HCT116 (cell line): ENCODE results near the gene SLC6A6.

Source experiments
- EZH2phosphoT487 ChIP-seq: fragments of 200-600 bp; IDR thresholded peaks from 2 replicates; pipeline ENCODE4 v1.6.1; 2018; ENCODE audit warnings: antibody characterized with exemption, borderline replicate concordance
- POLR2A ChIP-seq: IDR thresholded peaks from 2 replicates; pipeline ENCODE4 v1.7.0; 2011; ENCODE audit warnings: borderline replicate concordance; ENCODE audit not compliant: insufficient read depth, insufficient read length; ENCODE audit errors: extremely low read depth
- POLR2AphosphoS5 ChIP-seq: IDR thresholded peaks from 2 replicates; pipeline ENCODE4 v1.6.1; 2011; ENCODE audit warnings: mild to moderate bottlenecking, low read depth, low read length, moderate library complexity
- RAD21 ChIP-seq: IDR thresholded peaks from 2 replicates; pipeline ENCODE4 v1.6.1; 2012; ENCODE audit warnings: low read depth, mild to moderate bottlenecking
- ZNF274 ChIP-seq: fragments of 200-500 bp; sonication (Bioruptor generic); IDR thresholded peaks from 2 replicates; pipeline ENCODE4 v1.6.1; 2014; ENCODE audit warnings: mild to moderate bottlenecking, low read depth, low read length, inconsistent platforms
- TF ChIP-seq, protein P1 (sequence below), 3 experiments: fragments of 200-600 bp in 1 of 3; sonication (generic) in 1 of 3; IDR thresholded peaks in 2 of 3; conservative IDR thresholded peaks in 1 of 3; 2 replicates each; pipeline ENCODE4 v1.5.1; 2012 to 2017; ENCODE audit warnings: low read depth in 2 of 3, low read length in 2 of 3, antibody characterized with exemption in 1 of 3, borderline replicate concordance in 1 of 3, control low read depth in 1 of 3, mild to moderate bottlenecking in 1 of 3, mixed read lengths in 1 of 3, mixed run types in 1 of 3, moderate library complexity in 1 of 3; ENCODE audit not compliant: insufficient read depth in 1 of 3
- TF ChIP-seq, protein P2 (sequence below): IDR thresholded peaks from 2 replicates; pipeline ENCODE4 v1.6.1; 2012; ENCODE audit warnings: low read depth
- TF ChIP-seq, protein P3 (sequence below): IDR thresholded peaks from 2 replicates; pipeline ENCODE4 v1.6.1; 2012
- TF ChIP-seq, protein P4 (sequence below): IDR thresholded peaks from 2 replicates; pipeline ENCODE4 v1.6.1; 2012

DNA sequence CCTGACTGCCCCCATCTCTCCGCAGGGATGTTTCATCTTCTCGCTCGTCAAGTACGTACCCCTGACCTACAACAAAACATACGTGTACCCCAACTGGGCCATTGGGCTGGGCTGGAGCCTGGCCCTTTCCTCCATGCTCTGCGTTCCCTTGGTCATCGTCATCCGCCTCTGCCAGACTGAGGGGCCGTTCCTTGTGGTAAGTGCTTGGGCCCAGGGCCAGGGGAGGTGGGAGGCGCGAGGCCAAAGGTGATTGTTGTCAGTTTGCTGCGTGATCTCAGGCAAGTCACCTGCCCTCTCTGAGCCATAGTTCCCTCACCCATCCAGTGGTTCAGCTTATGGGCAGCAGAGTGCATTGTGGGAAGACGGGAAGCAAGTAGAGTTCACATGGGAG is 79.2 kb downstream of the SLC6A6 start:
- TF ChIP-seq, protein P1, sequence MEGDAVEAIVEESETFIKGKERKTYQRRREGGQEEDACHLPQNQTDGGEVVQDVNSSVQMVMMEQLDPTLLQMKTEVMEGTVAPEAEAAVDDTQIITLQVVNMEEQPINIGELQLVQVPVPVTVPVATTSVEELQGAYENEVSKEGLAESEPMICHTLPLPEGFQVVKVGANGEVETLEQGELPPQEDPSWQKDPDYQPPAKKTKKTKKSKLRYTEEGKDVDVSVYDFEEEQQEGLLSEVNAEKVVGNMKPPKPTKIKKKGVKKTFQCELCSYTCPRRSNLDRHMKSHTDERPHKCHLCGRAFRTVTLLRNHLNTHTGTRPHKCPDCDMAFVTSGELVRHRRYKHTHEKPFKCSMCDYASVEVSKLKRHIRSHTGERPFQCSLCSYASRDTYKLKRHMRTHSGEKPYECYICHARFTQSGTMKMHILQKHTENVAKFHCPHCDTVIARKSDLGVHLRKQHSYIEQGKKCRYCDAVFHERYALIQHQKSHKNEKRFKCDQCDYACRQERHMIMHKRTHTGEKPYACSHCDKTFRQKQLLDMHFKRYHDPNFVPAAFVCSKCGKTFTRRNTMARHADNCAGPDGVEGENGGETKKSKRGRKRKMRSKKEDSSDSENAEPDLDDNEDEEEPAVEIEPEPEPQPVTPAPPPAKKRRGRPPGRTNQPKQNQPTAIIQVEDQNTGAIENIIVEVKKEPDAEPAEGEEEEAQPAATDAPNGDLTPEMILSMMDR (IDR thresholded peaks at IDR 0.05 in 2 of 3, conservative IDR thresholded peaks at IDR 0.05 in 1 of 3; ENCODE audit: borderline replicate concordance in 1 of 3, insufficient read depth in 1 of 3, low read depth in 2 of 3, low read length in 2 of 3): no peak
- TF ChIP-seq POLR2AphosphoS5 (no peak), POLR2A (no peak), ZNF274 (no peak), EZH2phosphoT487 (no peak), RAD21 (no peak)
- TF ChIP-seq, protein P2, sequence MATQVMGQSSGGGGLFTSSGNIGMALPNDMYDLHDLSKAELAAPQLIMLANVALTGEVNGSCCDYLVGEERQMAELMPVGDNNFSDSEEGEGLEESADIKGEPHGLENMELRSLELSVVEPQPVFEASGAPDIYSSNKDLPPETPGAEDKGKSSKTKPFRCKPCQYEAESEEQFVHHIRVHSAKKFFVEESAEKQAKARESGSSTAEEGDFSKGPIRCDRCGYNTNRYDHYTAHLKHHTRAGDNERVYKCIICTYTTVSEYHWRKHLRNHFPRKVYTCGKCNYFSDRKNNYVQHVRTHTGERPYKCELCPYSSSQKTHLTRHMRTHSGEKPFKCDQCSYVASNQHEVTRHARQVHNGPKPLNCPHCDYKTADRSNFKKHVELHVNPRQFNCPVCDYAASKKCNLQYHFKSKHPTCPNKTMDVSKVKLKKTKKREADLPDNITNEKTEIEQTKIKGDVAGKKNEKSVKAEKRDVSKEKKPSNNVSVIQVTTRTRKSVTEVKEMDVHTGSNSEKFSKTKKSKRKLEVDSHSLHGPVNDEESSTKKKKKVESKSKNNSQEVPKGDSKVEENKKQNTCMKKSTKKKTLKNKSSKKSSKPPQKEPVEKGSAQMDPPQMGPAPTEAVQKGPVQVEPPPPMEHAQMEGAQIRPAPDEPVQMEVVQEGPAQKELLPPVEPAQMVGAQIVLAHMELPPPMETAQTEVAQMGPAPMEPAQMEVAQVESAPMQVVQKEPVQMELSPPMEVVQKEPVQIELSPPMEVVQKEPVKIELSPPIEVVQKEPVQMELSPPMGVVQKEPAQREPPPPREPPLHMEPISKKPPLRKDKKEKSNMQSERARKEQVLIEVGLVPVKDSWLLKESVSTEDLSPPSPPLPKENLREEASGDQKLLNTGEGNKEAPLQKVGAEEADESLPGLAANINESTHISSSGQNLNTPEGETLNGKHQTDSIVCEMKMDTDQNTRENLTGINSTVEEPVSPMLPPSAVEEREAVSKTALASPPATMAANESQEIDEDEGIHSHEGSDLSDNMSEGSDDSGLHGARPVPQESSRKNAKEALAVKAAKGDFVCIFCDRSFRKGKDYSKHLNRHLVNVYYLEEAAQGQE: no peak
- TF ChIP-seq, protein P3, sequence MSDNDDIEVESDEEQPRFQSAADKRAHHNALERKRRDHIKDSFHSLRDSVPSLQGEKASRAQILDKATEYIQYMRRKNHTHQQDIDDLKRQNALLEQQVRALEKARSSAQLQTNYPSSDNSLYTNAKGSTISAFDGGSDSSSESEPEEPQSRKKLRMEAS: no peak
- TF ChIP-seq, protein P4, sequence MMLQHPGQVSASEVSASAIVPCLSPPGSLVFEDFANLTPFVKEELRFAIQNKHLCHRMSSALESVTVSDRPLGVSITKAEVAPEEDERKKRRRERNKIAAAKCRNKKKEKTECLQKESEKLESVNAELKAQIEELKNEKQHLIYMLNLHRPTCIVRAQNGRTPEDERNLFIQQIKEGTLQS: no peak
